Mucosa of descending colon (tissue), 3 donors: ENCODE results near the gene TNFAIP8L1. TPM values are rescaled to one million over a fixed set of nuclear protein-coding genes. Genes with fewer than 3 reads are reported as not detected.

ENCODE experiments used
- ATAC-seq: fragments of 200-7000 bp; cut with Tn5 transposase; one replicate; pipeline ENCODE4 v1.9.1; 2020; ENCODE audit warnings: mild to moderate bottlenecking, moderate library complexity
- DNase-seq, 3 donors: peaks; one replicate each; pipeline ENCODE4 v3.0.0-alpha.2; 2020
- H3K36me3 ChIP-seq: fragments of 200-600 bp; one replicate; pipeline ENCODE4 v1.8.0; 2021; ENCODE audit warnings: low read depth, mild to moderate bottlenecking
- H3K4me1 ChIP-seq: fragments of 200-600 bp; one replicate; pipeline ENCODE4 v1.8.0; 2021; ENCODE audit warnings: low read depth, mild to moderate bottlenecking
- H3K4me3 ChIP-seq: fragments of 200-600 bp; one replicate; pipeline ENCODE4 v1.8.0; 2021; ENCODE audit warnings: mild to moderate bottlenecking
- H3K9me3 ChIP-seq: fragments of 200-600 bp; one replicate; pipeline ENCODE4 v1.8.0; 2021; ENCODE audit warnings: mild to moderate bottlenecking
- intact Hi-C, 2 donors: fragments of 100-400 bp; cut with DNase I in 1 of 2; cut with micrococcal nuclease in 1 of 2; formaldehyde crosslinking; loops; one replicate each; pipeline versions ENCODE4 v1.11.0 to v1.11.1; 2022; cut with DNase I, micrococcal nuclease
- total RNA-seq, 3 donors: library from RNA; stranded (reverse); fragmentation: NEBNext Ultra II Directional in 2 of 3; extraction: Animal tissue kit (Norgen Biotek cat#: 25700) in 2 of 3; gene quantifications; one replicate each; pipeline versions ENCODE4 v1.2.1 to v1.2.4, GENCODE V29; 2021 to 2023
- TF ChIP-seq, protein P1 (sequence below): fragments of 200-600 bp; IDR thresholded peaks from one replicate; pipeline ENCODE4 v1.8.0; 2022; ENCODE audit warnings: antibody characterized with exemption, mild to moderate bottlenecking
- donor health status: DM: no; HTN: no; CAD: no; lungs with moderate emphysema.
- donor health status: DM: no; HTN: no; CAD: no.
- donor health status: DM: no; HTN: yes; CAD: no.

TNFAIP8L1 gene
- total RNA-seq, 3 donors from 2014 or later, result 5.1 to 47.6 (median 10.7) TPM

DNA sequence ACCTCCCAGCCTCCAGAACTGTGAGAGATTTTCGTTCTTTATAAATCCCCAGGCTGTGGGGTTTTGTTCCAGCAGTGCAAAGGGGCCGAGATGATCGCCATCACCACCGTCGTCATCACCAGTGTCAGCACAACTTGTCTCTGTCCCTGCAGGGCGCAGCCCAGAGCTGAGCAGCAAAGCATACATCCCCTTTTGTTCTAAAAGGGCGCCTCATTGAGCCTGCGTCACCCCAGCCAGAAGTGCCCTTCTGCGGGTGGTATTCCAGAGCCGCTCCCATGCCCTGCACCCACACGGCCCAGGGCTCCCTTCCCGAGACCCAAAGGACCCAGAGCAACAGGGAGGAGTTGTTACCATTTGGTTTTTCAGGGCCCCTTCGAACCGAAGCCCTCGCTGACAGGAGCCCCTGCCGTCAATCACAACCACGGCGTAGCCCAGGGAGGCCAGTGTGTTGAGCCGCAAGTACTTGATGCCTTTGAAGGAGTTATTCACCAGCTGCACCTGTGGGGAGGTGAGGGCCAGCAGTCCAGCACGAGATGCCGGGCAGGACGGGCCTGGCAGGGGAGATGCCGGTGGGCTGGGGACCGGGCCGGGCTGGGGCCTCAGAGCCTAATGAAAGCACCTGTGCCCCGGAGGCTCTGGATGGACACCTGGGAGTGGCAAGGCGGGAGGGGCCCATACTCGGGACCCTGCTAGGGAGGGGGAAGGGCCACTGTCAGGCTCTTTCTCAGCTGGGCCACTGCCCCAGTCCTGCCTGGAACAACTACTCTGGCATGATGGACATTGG lies 45.2 kb downstream of the TNFAIP8L1 start:
- intact Hi-C loops, result no loop called here
- TF ChIP-seq, protein P1, sequence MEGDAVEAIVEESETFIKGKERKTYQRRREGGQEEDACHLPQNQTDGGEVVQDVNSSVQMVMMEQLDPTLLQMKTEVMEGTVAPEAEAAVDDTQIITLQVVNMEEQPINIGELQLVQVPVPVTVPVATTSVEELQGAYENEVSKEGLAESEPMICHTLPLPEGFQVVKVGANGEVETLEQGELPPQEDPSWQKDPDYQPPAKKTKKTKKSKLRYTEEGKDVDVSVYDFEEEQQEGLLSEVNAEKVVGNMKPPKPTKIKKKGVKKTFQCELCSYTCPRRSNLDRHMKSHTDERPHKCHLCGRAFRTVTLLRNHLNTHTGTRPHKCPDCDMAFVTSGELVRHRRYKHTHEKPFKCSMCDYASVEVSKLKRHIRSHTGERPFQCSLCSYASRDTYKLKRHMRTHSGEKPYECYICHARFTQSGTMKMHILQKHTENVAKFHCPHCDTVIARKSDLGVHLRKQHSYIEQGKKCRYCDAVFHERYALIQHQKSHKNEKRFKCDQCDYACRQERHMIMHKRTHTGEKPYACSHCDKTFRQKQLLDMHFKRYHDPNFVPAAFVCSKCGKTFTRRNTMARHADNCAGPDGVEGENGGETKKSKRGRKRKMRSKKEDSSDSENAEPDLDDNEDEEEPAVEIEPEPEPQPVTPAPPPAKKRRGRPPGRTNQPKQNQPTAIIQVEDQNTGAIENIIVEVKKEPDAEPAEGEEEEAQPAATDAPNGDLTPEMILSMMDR, result no peak
- no peaks in the 10 kb centered on the region for H3K4me1 ChIP-seq
- H3K9me3 ChIP-seq, result no peaks in the 10 kb centered on the region
- ATAC-seq, result no peak
- no peak for DNase-seq
- H3K36me3 ChIP-seq, result peaks cover 8% of the 10 kb centered on the region
- no peak overlapping the region for H3K4me3 ChIP-seq

GRCh38 chr19:4686700-4687099 lies 47.4 kb downstream of the TNFAIP8L1 start:
- Histone ChIP-seq H3K36me3 (peaks cover 14% of the 10 kb centered on the region), H3K4me1 (no peaks in the 10 kb centered on the region), H3K4me3 (no peak overlapping the region), H3K9me3 (no peaks in the 10 kb centered on the region)
- DNase-seq (no peak), ATAC-seq (no peak)
- intact Hi-C loops, result no loop called here
- TF ChIP-seq, protein P1, result no peak

DNA sequence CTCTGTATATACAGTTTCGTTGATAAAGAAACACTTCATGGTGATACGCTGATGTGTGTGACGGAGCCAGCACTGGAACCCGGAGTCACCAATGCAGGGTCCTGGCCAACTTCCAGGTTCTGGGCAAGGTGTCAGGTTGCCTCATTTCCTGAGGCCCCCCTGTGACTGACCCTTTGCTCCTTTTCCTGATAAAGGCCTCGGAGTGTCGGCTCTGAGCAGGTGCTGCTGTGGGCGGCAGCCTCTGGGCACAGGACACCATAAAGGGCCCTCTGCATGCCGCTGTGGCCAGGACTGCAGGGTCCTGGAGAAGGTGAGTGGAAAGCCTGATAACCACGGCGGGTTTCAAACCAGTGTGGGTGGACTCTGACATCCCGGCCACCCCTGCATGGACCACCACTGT lies 48.1 kb downstream of the TNFAIP8L1 start:
- H3K9me3 ChIP-seq, result no peaks in the 10 kb centered on the region
- intact Hi-C loops, result no loop called here
- no peak overlapping the region for H3K4me3 ChIP-seq
- ATAC-seq (no peak), DNase-seq (no peak)
- no peaks in the 10 kb centered on the region for H3K4me1 ChIP-seq
- TF ChIP-seq, protein P1, result no peak
- H3K36me3 ChIP-seq, result peaks cover 14% of the 10 kb centered on the region

DNA sequence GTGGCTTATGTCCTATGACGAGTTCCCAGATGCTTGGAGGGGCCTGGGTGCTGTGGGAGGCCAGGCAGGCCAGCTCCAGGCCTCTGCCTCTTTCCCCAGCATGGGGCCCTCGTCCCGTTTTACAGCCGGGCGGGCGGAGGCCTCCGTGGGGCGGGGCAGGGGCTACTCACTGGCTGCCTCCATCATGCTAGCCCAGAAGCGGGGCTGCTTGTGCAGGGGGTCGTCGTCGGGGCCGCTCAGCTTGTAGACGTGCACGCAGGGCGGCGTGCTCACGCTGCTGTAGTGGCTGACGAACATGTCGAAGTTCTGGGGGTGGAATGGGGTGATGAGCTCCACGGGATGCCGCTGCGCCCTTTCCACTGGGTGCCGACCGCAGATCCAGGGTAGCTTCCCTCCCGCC lies 49.3 kb downstream of the TNFAIP8L1 start:
- TF ChIP-seq, protein P1, result no peak
- no peaks in the 10 kb centered on the region for H3K4me1 ChIP-seq
- intact Hi-C loops, result no loop called here
- no peaks in the 10 kb centered on the region for H3K9me3 ChIP-seq
- ATAC-seq, result no peak
- H3K4me3 ChIP-seq, result no peak overlapping the region
- no peak for DNase-seq
- H3K36me3 ChIP-seq, result peaks cover 16% of the 10 kb centered on the region

DNA sequence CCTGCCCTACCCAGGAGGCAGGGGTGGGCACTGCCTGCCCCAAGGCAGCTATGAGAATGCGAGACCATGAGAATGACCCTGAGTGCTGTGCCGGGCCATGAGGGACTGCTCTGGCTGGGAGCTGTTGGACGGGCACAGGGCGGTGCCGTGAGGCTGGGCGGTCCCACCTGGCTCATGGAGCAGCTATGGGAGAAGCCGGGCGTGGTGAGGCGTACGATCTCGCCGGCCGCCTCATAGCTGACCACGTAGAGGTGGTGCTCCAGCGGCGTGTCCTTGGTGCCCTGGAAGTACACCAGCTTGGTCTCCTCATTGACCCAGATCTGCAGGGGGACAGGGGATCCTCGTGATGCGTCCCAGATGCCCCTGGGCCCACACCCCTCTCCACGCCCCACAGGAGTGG lies 50.1 kb downstream of the TNFAIP8L1 start:
- no peaks in the 10 kb centered on the region for H3K4me1 ChIP-seq
- H3K36me3 ChIP-seq, result peaks cover 23% of the 10 kb centered on the region
- H3K4me3 ChIP-seq, result no peak overlapping the region
- intact Hi-C loops, result no loop called here
- H3K9me3 ChIP-seq, result no peaks in the 10 kb centered on the region
- no peak for ATAC-seq
- no peak for DNase-seq
- TF ChIP-seq, protein P1, result no peak
